DOHH2 (cell line): ENCODE measurements around the gene MIEN1.

Experiments used
- CTCF ChIP-seq: fragments of 200-600 bp; sonication (generic); IDR thresholded peaks from one replicate; pipeline ENCODE4 v1.5.1; 2014; ENCODE audit warnings: antibody characterized with exemption, mild to moderate bottlenecking, low read depth, low read length; ENCODE audit not compliant: poor library complexity, severe bottlenecking
- EZH2phosphoT487 ChIP-seq: fragments of 200-600 bp; sonication (generic); IDR thresholded peaks from 2 replicates; pipeline ENCODE4 v1.6.1; 2017; ENCODE audit warnings: borderline replicate concordance, mild to moderate bottlenecking, antibody characterized with exemption, low read length, moderate library complexity, mixed read lengths

GRCh38 chr17:39695089-39695474 is 35.2 kb downstream of the MIEN1 start:
- TF ChIP-seq CTCF (no peak), EZH2phosphoT487 (no peak)
